GM18502 (cell line): Measurements from ENCODE around the gene LRP5.

ENCODE experiments used
- ATAC-seq: cut with Tn5 transposase; IDR thresholded peaks from one replicate; pipeline ENCODE4 v1.9.1; 2021; ENCODE audit warnings: mild to moderate bottlenecking; ENCODE audit not compliant: unreplicated experiment, poor library complexity

LRP5 gene

DNA sequence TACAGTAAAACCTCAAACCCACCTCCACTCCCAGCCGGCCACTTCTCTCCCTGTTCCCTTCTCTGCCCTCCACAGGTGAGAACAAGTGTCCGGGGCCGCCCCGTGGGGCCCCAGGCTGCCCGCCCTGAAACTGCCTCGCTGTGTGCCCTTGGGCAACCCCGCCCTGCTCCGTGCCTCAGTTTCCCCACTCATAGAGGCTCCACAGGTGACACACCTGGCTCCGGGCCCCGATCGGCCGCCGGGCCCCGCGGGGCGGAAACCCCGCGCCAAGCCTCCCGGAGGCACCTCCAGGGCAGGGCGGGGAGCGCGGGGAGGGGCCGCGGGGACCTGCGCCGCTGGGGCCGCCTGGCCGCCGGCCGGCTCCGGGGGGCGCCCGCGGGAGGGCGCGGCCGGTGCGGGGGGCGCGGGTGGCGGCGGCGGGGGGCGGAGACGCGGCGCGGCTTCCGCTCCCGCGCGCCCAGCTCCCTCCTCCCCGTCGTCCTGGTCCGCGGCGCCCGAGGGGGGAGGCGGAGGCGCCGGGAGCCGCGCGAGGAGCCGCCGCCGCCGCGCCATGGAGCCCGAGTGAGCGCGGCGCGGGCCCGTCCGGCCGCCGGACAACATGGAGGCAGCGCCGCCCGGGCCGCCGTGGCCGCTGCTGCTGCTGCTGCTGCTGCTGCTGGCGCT lies at the start of gene LRP5:
Gene LRP5, plus strand, starts transcription at position 475 of the 663 bp plus-strand sequence. Its CDS starts 124 bp downstream, at position 599.
- no peak for ATAC-seq

DNA sequence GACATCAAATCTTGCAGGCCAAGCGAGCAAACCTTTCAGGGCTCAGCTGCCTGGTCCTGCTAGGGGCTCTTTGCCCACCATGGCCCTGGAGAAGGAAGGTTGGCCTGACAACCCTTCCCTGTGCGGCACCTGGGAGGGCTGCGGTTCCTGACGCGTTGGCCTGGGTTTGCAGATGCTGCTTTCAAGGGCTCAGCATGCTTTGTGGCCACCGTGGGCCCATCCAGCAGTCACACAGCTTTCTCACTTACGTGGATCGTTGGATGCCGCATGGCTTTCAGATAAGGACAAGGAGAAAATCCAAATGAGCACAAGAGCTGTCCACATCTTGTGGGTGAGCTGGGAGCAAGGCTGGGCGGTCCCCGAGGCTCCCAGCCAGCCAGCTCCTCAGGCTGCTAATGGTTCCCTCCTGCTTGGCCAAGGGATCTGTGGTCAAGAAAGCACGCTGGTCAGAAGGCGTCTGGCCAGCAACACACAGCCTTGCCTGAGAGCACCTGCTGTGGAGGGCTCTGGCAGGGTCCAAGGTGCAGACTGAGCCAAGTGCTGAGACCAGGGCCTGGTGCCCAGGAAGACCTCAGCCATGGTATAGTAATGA lies 48.9 kb upstream of the LRP5 start:
- no peak for ATAC-seq

DNA sequence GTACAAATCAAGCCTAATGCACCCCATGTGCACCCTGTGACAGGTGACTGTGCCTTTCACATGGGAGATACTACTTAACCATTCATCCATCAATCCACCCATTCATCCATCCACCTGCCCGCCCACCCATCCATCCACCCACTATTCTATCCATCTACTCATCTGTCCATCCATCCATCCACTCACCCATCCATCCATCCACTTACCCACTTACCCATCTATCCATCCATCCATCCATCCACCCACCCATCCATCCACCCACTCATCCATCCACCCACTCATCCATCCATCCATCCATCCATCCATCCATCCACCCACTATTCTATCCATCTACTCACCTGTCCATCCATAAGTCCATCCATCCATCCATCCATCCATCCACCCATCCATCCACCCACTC lies 48.1 kb upstream of the LRP5 start:
- ATAC-seq: no peak

DNA sequence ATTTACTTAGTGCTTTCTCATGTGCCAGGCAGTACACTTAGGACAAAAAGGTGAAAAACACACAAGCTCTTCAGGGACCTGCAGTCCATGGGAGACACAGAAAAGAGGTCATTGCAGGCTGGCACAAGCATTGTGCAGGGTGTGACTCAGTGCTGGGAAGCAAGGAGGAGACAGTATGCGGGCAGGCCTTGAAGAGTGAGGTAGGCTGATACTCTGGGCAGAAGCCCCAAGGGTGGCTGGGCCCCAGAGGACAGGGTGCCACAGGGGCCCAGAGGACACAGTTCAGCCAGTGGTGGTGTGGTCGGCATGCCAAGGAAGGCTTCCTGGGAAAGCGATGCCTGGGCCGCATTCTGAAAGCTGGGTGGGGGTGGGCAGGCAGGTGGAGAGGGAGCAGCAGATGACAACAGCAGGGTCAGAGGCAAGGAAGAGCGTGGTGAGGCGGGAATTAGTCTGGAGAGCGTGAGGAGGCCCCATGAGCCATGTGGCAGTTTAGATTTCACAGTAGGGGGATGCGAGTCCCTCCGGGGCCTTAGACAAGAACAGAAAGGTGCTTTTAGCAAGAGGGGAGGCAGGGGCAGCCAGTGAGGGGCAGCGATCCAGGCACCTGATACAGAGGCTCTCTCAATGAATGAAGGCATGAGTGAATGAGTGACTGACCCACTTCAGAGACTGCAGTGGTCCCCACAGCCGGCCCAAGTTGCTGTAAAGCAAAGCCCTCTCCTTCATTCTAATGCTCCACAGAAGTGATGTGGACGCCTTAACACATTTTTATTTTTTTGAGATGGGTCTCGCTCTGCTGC lies 47.5 kb upstream of the LRP5 start:
- ATAC-seq: no peak

DNA sequence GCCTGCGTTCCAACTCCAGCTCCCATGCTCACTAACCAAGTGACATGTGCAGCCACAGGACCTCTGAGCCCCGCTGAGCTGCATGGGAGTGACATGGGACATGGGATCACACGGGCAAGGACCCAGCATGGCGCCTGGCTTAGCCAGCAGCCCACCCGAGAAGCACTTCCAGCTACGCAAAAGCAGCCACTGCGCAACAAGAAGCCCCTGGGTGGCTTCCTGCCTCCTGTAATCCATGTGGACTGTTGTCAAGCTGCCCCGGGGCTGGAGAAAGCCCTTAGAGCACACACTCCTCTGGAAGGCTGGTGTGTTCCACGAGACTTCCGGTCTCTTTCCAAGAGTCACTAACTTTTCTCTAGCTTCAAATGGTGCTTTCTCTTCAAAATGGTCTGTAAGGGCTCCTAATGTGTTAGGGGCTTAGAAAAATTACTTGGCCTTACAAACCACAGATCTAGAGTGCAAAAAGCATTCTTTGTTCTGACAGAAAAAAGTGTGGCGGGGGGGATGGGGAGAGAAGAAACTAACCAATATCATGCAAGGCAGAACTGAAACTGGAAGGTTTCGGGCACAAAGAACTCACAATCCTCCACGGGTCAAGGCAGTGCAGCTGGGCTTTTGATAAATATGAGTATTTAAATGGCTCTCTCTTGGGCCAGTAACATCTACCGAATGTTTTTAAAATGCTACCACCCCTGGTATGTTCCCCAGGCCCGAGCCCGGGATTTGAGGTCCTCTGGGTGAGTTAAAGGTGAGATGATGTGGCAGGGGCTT lies 46.1 kb upstream of the LRP5 start:
- ATAC-seq: peak; percentile 65

DNA sequence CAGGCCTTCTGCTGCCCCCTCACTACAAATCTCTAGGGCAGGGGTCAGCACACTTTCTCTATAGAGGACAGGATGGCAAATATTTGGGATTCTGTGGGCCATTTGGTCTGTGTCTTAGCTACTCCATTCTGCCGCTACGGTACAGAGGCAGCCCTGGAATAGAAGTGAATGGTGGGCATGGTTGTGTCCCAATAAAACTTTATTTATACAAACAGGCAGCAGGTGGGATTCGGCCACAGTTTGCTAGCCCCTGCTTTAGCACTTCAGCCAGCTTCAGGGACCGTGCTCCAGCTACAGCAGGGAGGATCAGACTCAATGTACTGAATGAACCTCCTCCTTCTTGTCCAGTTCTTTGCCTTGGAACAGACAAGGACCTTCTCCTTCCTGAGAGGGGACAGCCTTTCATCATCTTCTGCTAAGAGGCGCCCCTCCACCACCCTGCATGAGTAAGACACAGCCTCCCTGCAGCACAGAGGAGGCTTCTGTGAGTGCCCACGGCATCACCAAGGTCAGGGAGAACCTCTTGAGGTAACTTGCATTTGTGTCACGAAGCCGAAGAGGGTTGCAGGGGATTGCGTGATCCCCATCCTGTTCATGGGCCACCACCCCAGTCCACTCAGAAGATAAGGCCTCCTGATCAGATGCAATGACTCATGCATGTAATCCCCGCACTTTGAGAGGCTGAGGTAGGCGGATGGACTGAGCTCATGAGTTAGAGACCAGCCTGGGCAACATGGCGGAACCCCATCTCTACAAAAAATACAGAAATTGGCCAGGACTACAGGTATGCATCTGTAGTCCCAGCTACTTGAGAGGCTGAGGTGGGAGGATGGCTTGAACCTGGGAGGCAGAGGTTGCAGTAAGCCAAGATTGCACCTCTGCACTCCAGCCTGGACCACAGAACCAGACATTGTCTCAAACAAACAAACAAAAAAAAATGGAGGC lies 45.2 kb upstream of the LRP5 start:
- no peak for ATAC-seq

DNA sequence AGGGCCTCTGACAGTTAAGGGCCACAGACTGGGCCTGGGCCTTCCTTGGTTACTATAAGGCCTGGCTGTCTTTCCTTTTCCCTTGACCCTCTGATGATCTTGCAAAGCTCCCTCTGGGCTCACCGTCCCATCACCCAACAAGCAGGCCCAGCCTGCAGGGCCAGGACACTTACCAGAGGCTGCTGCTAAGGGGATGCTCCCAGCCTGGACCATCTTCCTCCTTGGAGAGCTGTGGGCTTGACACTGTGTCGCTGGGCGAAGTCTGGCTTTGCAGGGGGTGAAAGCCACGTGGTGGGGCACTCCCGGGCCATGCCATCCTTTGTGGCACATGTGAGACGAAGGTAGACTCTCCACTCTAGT lies 44.5 kb upstream of the LRP5 start:
- ATAC-seq: no peak

DNA sequence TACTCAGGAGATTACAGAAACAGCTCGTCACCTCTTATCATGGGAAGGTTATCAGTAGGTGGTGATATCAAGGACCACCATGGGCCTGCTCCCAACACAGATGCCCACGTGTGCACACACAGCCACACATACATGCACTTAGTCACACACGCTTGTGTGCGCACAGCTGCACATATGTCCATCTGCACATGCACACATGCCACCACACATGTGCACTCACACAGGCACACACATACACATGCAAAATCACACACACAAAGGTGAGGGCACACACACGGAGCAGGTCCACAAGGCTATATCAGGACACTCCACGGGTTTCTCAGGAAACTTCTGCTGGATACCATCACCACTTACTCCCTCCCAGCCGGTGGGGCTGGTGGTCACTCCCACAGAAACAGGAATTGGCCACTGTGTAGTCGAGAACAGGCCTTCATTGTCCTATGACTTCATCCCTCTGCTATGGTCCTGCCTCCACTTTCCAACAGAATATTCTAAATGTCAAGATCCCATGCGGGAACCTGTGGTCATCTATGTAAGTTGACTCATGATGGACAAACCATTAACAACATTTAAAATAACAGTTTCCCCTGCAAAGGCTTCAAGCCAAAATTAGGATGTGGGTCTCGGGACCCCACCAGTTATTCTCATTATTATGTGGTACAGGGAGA lies 42.8 kb upstream of the LRP5 start:
- no peak for ATAC-seq

DNA sequence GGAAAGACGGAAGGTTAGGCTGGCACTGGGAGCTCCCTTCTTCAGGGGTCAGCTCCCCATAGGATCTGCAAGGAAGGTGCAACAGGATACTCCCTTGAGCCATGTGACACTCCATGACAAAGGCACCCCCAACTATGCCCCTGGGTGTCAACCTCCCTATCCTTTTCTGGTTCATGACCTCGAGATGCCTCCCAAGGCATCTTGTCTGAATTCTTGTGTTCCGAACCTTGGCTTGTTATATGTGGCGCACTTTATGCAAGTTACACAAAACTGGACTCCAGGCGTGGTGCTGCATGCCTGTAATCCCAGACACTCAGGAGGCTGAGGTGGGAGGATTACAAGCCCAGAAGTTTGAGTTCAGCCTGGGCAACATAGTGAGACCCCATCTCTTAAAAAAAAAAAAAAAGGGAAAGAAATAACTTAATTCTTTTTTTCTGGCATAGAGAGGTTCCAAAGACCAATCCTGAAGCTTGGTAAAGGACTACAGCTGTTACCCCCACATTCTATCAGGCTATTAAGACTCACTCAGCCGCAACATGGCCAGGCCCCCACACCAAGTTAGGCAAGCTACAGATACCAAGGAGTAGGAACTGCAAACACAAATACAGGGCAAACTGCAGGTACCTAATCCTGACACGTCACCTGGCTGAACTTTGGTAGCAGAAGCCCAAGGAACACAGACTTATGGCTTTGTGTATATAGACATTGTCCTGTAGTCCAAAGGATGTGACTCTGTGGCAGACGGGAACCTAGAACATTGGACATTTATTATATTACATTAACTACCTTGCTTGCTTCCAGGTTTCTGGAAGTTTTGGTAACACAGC lies 42.0 kb upstream of the LRP5 start:
- ATAC-seq: no peak

DNA sequence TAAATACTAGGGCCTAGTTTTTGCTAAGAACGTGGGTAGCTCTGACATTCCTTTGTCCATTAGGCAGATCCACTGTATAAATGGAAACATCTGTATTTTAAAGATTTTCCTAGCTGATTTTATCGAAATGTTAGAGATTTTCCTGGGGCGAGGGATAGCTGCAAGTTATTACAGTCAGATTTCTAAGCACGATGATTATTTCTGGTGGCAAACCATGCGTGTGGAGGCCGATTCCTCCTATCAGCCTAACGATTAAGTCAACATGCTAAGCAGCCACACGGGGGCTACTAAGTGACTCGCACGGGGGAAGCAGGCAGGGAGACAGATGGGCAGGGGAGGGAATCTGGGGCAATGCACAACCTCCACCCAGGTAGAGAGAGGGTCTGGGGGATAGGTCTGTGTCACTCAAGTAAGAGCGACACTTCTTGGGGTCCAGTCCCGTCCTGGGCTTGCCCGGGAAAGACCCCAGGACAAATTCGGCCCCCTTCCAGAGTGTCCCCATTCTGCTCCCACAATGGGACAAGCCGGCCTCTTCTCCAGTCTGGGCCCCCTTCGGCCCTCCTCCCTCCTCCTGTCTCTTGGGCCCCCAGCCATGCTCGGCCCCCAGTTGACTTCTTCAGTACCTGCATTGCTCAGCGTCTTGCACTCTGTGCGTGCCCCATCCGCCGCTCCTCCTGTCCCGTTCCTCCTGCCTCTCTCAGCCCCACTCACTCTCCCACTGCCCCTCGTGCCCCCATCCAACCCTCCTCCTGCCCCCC lies 41.2 kb upstream of the LRP5 start:
- peak; percentile 20 for ATAC-seq

DNA sequence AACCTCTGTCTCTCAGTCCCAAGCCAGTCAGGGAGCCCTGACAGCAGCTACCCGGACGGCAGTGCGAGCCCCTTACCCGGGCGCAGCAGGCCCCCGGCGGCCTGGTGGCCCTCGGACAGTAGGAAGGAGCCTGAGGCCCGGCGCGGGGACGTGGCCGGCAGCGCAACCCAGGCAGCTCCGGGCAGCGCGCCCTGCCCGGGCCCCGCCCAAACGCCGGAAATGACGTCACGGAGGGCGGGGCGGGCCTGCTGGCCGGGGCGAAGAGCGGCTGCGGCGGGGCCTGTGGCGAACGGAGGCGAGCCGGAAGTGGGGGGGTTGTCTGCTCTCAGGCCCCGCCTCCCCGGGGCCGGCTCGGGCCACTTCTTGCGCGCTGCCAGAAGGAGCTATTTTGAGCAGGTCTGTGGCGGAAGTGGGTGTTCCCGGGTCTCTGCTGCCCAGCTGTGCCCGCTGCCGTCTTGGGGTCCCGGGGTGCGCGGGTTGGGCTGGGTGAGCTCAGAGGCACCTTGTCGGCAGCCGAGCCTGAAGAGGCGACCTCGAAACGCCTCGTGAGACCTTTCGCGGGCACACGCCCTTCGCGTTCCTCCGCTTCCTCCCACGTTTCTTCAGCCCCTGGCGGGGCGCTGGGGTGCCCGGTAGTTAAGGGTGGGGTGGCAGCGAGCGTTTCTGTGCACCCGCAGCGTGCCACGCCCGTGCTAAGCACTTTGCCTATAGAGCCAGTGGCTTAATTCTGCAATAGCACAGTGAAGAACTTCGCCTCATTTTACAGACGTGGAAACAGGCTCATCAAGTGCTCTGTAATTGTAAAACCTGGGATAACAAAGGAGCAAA lies 40.4 kb upstream of the LRP5 start, which contains the start of gene C11orf24:
Gene C11orf24, minus strand, starts transcription at position 193 of the 828 bp plus-strand sequence. CDS start 8,206 bp downstream, outside the sequence.
- peak; percentile 78 for ATAC-seq

DNA sequence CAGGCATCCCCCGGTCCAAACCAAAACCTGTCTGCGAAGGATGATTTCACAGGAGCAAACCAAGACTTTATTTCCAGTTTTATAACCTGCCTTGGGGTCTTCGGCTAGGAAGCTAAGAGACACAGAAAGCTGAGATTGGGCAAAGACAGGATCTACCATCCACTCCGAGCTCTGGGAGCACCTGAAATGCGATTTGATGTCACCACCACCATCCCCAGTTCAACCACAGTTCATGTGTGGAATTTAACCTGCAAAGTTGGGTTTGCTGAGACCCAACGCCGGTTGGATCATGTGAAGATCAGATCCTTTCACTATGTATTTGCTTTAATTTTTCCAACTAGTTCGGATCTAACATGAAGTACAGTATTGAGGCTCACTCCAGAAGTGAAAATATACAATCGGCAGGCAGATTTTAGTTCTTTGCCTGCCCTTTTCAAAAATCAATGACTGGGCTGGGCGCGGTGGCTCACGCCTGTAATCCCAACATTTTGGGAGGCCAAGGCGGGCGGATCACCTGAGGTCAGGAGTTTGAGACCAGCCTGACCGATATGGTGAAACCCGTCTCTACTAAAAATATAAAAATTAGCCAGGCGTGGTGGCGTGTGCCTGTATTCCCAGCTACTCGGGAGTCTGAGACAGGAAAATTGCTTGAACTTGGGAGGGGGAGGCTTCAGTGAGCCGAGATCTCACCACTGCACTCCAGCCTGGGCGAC lies 39.2 kb upstream of the LRP5 start:
- ATAC-seq: no peak

DNA sequence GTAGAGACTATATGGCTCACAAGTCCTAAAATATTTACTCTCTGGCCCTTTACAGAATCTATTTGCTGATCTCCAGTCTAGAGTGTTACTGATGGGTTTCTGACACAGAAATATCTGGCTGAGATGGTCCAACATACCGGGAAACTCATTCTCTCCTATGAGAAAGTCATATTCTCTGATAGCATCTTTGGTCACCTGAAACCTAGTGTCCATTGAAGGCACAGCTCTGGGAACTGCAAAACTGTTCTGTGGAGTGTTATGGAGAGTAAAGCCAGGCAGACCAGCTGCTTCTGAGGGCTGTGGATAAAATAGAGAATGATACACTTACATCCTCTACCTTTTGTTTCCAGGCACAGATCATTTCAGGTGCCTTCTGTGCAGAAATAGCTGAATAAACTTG lies 38.1 kb upstream of the LRP5 start:
- ATAC-seq: no peak

DNA sequence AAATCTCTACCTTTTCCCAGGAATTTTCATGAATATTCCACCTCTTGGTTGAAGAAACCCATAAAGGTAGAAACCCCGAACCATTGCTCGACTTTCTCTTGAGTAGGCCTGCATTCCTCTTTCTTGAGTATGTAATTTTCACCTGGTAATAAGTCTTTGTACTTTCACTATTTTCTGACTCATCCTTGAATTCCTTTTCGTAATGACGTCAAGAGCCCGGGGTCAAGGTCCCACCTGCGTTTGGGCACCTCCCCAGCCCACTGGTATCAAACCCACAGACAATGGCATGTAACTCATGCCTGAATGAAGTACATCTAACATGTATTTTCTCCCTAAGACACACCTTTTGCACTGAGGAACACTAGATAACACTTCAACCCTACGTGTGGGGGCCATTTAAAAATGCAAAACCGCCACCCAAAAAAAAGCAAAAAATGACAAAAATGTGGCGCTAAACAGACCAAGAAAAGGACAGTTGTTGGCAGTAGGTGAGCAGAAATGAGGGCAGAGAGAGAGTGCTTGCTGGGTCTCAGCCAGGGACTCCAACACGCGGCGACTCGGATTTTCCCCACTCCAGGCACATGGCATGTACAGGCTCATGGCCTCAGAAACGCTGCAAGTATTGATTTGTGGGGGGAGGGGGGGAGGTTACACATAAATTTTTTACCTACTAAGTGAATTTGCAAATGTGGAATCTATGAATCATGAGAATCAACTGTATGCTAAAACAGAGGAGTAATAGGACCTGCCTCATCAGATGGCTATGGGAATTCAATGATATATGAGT lies 36.5 kb upstream of the LRP5 start:
- ATAC-seq: no peak

DNA sequence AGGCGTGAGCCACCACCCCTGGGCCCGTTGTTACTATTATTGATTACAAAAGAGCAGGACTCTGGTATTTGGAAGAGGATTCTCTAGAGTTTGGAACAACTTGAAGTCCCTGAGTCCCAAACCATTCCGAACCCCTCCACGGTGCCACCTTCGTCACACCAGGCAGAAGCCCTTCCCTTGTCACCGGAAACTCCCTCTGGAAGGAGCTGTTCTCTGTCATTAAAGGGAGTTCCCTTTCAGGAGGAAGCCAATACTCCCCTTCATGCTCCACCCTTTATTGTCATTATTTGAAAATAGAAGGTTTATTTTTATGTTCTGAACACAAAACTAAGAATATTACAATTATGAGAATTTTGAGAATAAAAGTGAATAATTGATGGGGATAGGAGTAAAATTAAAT lies 35.5 kb upstream of the LRP5 start:
- ATAC-seq: no peak
